ENCODE measurements around the gene FAM174B.

DNA sequence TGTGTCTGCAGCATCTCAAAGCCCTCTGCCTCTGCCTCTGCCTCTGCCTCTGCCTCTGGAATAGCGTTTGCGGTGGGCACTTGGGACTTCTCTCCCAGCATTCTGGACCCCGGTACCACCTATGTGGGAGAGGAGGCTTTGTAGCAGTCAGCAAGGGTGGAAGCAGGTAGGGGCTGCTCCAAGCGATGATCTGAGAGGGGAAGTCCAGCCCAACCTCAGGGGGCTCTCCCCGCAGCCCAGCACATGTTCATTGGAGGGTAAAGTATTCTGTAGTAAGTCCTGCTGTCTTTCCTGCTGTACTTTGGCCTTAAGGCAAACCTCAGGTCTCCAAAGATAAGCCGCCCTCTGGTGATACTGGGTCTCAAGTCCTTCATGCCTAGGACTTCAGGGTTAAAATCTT is 68.6 kb downstream of the FAM174B start:
- TF ChIP-seq, protein P1, sequence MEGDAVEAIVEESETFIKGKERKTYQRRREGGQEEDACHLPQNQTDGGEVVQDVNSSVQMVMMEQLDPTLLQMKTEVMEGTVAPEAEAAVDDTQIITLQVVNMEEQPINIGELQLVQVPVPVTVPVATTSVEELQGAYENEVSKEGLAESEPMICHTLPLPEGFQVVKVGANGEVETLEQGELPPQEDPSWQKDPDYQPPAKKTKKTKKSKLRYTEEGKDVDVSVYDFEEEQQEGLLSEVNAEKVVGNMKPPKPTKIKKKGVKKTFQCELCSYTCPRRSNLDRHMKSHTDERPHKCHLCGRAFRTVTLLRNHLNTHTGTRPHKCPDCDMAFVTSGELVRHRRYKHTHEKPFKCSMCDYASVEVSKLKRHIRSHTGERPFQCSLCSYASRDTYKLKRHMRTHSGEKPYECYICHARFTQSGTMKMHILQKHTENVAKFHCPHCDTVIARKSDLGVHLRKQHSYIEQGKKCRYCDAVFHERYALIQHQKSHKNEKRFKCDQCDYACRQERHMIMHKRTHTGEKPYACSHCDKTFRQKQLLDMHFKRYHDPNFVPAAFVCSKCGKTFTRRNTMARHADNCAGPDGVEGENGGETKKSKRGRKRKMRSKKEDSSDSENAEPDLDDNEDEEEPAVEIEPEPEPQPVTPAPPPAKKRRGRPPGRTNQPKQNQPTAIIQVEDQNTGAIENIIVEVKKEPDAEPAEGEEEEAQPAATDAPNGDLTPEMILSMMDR (IDR thresholded peaks at IDR 0.05) = no peak
- no peak for TF ChIP-seq EZH2 (IDR thresholded peaks at IDR 0.05; ENCODE audit: borderline replicate concordance, insufficient read depth, low read depth, low read length, poor library complexity, severe bottlenecking)
